GM19025 (cell line): Measurements from ENCODE around the gene ID3.
"Not testable (repeated sequence)": the region's sequence is repeated elsewhere in the genome, so short reads cannot be mapped to it uniquely, and the experiment has no call there.

Experiments
- ATAC-seq: cut with Tn5 transposase; IDR thresholded peaks from one replicate; pipeline ENCODE4 v1.9.1; 2021; ENCODE audit warnings: mild to moderate bottlenecking, low read depth, moderate library complexity; ENCODE audit not compliant: unreplicated experiment

The ID3 gene

DNA sequence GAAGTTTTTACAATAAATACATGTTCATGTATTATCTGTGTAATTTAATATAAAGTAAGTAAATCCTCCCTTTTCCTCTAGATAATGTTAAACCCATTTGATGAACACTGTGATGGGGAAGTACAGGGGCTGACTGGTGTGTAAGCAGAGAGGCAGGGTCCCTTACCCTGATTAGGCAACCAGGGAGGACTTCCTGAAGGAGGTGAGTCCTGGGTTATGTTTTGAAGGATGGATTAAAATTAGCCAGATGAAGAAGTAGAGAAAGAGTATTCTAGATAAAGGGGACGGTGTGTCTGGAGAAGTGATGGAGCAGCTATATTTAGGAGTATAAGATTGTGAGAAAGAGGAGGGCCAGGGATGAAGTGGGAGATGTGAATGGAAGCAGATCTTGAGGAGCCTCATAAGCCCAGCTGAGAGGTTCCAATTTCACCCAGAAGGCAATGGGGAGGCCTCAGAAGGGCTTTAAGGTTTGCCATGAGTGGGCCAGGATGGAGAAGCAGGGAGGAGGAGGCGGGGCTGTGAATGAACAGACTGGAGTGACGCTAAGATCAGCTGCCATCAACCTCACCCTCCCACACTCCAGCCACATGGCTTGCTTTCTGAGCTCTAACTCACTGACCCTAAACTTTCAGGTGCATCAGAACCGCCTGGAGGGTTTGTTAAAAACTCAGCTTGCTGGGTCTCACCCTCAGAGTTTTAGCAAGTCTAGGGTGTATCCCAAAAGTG, 30.9 kb upstream of the ID3 start:
- ATAC-seq = no peak

- ATAC-seq = no peak
Observed at GRCh38 chr1:23589585-23589986, 30.3 kb upstream of the ID3 start.

GRCh38 chr1:23588749-23589548, 29.6 kb upstream of the ID3 start:
- ATAC-seq = no peak

GRCh38 chr1:23585321-23586022, 26.2 kb upstream of the ID3 start:
- ATAC-seq = no peak

DNA sequence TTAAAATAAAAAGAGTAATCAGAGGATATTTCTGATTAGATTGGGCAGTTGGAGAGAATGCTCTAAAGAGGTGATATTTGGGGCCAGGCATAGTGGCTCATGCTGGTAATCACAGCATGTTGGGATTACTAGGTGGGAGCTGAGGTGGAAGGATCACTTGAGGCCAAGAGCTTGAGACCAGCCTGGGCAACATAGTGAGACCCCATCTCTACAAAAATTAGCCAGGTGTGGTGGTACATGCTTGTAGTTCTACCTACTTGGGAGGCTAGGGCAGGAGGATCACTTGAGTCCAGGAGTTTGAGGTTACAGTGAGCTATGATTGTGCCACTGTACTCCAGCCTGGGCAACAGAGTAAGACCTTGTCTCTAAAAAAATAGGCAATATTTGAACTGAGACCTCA, 24.4 kb upstream of the ID3 start:
- ATAC-seq = not testable (repeated sequence)

DNA sequence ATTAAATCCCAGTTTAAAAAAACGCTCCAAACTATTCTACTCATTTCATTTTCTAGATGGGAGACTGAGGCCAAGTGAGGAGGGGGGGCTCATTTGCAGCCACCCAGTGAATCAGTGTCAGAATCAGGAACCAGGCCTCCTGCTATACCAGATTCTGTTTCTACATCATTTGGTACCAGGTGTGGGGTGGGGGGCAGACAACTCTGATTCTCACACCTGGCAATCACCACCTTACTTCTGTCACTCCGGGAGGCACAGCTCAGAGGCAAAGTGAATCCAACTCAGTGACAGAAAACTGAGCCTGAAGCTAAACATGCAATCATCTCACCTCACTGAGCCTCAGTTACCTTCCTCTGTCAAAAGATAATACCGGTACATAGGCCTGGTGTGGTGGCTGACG, 23.5 kb upstream of the ID3 start:
- ATAC-seq = no peak

DNA sequence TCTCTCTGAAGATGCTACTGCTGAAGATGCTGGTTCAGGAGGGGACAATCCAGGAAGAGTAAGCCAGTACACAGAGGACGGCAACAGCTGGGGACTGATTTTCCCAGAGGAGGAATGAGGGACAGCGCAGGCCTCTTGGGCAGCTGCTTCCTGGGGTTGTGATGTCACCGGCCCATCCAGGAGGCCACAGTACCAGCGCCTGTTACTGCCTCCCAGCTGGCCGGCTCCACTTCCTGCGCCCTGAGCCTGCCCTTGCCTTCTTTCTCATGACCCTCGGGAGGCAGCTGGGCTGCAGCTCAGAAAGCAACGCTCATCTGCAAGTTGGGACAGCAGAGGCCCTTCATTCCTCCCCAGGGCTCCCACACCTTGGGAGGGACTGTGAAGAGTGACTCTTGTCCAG, 21.9 kb upstream of the ID3 start:
- no peak for ATAC-seq

DNA sequence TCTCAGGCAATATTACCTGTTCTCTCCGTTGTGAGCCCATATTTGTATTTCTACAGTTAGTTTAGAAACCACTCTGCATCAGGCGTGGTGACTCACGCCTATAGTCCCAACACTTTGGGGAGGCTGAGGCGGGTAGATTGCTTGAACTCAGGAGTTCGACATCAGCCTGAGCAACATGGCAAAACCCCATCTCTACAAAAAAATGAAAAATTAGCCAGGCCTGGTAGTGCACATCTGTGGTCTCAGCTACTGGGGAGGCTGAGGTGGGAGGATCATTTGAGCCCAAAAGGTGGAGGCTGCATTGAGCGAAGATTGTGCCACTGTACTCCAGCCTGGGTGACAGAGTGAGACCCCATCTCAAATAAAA, 19.7 kb upstream of the ID3 start:
- ATAC-seq = no peak

DNA sequence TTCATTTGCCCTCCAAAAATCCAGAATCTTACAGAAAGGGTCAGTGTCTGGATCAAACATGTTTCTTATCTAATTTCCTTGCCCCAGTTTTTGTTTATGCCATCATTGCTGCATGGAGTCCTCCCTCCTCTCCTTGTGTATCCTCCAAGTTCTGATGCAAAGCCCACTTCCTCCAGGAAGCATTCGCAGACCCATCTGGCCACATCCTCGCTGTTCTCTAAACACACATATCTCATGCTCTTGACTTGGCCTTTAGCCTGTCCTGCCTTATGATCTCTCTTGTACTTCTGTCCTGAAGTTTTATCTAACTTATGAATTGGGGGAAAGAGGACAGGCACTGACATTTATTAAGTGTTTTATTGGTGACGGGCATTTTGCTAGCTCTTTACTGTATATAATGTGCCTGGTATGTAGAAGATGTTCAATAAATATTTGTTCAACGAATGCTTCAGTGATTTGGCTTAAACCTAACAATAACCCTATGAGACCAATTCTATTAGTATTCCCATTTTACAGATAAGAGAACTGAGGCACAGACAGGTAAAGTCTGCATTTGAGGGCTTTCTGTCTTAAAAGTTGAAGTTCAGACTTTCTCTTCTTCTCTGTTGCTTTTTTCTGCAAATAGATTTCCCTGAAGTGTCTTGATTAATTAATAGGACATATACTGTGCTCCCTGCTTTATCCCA, 19.2 kb upstream of the ID3 start:
- no peak for ATAC-seq

GRCh38 chr1:23577056-23578004, 18.0 kb upstream of the ID3 start:
- peak; percentile 78 for ATAC-seq

DNA sequence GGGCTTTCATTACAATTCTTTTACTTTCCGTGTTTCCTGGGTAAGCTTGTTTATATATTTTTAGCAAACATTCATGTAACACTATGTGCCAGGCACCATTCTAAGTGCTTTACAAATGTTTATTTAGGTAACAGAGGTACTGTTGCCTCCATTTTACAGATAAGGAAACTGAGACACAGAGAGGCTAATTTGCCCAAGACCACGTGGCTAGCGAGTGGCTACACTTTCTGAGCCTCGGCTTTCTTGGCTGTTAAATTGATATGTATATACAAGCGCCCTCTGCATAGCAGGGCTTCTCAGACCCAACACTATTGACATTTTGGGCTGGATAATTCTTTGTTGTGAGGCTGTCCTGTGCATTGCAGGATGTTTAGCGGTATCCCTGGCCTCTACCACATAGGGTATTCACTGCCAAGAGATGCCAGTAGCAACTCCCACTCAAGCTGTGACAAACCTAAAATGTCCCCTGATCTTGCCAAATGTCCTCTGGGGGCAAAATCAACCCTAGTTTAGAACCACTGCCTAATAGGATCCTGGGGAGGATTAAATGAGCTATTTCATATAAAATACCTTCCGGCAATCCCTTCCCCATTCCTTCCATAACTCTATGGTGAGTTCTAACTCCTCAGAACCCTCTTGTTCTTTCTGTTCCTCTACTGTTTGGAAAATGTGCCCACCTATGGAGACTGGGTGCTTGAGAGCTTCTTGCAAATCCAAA, 17.2 kb upstream of the ID3 start:
- ATAC-seq = no peak

DNA sequence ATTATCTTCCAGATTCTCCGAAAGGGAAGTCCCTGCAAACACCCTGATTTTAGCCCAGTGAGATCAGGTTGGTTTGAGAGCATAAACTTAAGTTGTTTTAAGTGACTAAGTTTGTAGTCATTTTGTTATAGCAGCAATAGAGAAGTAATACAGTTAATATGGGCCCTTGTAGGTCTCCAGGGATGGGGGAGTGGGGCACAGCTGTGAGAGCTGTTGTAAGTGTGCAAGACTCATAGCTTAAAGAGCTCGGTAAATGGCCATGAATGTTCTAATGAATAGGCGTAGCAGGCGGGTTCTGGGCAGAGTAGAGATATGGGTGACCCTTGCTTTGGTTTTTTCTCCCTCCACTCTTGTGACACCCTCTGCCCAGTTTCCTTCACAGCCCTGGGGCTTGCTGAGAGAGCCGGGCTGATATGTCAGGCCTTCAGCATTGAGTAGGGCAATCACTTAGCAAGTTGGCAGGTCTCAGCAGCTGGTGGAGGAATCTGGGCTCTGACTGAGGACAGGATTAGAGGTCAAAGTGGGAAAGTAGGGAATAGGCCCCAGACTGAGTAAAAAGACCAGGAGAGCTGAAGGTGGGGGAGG, 16.0 kb upstream of the ID3 start:
- ATAC-seq = no peak

- no peak for ATAC-seq
Observed at GRCh38 chr1:23574265-23574754, 15.0 kb upstream of the ID3 start.

GRCh38 chr1:23573574-23574182, 14.4 kb upstream of the ID3 start:
- no peak for ATAC-seq

DNA sequence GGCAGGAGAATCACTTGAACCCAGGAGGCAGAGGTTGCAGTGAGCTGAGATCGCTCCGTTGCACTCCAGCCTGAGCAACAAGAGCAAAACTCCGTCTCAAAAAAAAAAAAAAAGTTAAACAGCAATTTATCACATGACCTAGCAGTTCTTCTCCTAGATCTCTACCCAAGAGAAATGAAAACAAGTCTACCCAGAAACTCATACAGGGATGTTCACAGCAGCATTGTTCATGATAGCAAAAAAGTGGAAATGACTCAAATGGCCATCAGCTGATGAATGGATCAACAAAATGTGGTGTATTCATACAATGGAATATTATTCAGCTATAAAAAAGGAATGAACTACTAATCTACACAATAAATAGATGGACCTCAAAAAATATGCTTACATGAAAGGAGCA, 12.2 kb upstream of the ID3 start:
- no peak for ATAC-seq

DNA sequence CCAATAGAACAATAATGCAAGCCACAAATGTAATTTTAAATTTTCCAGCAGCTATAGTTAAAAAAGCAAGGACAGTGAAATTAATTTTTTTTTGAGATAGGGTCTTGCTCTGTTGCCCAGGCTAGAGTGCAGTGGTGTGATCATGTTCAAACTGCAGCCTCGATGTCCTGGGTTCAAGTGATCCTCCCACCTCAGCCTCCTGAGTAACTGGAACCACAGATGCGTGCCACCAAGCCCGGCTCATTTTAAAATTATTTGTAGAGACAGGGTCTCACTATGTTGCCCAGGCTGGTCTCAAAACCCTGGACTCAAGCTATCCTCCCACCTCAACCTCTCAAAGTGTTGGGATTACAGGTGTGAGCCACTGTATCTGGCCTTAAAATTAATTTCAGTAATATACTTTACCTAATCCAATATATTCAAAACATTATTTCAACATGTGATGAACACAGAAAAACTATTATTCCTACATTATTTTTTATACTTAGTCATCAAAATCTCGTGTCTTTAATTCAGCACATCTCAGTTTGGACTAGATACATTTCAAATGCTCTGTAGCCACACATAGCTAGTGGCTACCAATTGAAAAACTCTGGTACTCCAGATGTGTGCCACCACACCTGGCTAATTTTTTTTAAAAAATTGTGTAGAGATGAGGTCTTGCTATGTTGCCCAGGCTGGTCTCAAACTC, 10.8 kb upstream of the ID3 start:
- no peak for ATAC-seq

DNA sequence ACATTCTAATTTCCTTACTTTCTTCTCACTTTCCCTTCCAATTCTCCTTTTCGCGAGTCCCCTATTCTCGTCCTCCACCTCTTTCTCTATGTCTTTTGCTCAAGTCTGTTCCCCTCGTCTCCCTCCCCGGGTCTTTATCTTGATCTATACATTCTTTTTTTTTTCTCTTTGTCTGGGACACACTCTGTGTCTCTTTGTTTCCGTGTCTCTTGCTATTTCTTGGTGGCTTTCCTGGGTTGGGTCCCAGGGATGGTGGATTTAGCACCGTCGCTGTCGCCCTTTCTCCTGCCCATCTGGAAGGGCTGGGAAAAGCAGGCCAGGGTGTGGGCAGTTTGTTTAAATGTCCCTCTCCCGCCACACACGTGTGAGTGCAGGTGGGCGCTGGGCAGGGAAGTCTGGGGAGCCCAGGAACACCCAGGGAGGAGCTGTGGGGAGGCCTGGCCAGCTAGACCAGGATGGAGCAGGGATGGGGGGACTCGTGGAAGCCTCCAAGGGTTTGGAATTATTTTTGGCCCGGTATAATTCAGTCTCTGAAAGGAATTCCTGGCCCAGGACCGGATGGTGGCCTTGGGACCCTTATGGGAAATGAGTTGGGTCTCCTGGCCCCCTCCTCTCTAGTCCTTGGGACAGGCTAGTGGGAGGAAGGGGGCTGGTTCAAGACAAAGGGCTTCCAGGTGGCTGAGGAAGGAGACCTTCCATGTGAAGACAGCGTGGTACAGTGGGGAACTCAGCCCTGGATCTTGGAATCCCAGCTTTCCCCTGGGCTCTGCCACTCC, 9.5 kb upstream of the ID3 start:
- ATAC-seq = no peak
